Omental fat pad (tissue), 4 donors: ENCODE results near the gene PLA2G6. TPM values are rescaled to one million over a fixed set of nuclear protein-coding genes. Genes with fewer than 3 reads are reported as not detected.

ENCODE experiments used
- ATAC-seq: fragments of 150-250 bp; one replicate; pipeline ENCODE4 v1.9.1; 2016; ENCODE audit warnings: mild to moderate bottlenecking, moderate library complexity; ENCODE audit not compliant: low FRiP score
- DNase-seq: peaks from one replicate; pipeline ENCODE4 v3.0.0-alpha.2; 2019; ENCODE audit warnings: low spot score
- total RNA-seq, 4 donors: library from RNA; depleted of rRNA; stranded (reverse); fragments of >200 nt; gene quantifications; one replicate each; pipeline ENCODE4 v1.1.0, GENCODE V29; 2016
- TF ChIP-seq, protein P1 (sequence below), 3 donors: fragments of 450-650 bp; IDR thresholded peaks; one replicate each; pipeline ENCODE4 v1.5.1; 2016 to 2017; ENCODE audit warnings: antibody characterized with exemption in 3 of 3, mild to moderate bottlenecking in 3 of 3, moderate library complexity in 2 of 3

The PLA2G6 gene
- total RNA-seq, 4 donors from 2014 or later, result 30.8 to 58.5 (median 45.1) TPM

DNA sequence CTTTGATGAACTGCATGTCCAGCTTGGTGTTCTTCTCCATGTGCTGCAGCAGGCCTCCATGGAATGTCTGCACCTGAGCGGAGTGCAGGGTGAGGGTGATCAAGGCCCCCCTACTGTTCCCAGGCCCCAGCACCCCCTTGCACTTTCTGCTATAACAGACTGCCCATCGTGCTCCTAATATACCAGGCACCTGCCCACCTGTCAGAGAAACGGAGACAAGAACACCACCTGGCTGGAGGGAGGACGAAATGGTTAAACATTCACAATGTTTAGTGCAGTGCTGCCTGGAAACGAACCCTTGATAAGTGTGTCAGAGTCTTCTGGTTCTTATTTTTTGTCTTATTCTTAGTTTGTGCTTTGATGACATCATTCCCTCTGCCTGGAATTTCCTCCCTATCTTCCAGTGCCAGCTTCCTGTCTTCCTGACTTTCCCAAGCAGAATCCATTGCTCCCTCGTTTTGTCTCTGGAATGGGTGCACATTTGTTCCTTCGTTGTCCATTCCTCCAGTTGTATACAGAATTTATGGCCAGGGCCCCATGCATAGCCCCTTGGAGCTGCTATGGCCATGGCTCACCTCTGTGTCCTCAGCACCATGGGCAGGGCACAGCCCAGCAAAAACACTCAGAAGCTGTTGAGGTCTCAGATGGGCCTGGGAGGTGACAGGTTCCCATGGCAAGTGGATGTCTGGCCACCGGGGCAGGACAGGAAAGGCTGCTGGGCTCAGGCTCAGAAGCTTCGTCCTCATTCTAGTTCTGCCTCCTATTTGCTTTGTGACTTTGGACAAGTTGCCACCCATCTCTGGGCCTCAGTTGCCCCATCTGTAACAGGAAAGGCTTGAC, 83.0 kb downstream of the PLA2G6 start:
- TF ChIP-seq, protein P1, sequence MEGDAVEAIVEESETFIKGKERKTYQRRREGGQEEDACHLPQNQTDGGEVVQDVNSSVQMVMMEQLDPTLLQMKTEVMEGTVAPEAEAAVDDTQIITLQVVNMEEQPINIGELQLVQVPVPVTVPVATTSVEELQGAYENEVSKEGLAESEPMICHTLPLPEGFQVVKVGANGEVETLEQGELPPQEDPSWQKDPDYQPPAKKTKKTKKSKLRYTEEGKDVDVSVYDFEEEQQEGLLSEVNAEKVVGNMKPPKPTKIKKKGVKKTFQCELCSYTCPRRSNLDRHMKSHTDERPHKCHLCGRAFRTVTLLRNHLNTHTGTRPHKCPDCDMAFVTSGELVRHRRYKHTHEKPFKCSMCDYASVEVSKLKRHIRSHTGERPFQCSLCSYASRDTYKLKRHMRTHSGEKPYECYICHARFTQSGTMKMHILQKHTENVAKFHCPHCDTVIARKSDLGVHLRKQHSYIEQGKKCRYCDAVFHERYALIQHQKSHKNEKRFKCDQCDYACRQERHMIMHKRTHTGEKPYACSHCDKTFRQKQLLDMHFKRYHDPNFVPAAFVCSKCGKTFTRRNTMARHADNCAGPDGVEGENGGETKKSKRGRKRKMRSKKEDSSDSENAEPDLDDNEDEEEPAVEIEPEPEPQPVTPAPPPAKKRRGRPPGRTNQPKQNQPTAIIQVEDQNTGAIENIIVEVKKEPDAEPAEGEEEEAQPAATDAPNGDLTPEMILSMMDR (IDR thresholded peaks at IDR 0.05), result no peak
- DNase-seq (no peak), ATAC-seq (peak; percentile 64)

DNA sequence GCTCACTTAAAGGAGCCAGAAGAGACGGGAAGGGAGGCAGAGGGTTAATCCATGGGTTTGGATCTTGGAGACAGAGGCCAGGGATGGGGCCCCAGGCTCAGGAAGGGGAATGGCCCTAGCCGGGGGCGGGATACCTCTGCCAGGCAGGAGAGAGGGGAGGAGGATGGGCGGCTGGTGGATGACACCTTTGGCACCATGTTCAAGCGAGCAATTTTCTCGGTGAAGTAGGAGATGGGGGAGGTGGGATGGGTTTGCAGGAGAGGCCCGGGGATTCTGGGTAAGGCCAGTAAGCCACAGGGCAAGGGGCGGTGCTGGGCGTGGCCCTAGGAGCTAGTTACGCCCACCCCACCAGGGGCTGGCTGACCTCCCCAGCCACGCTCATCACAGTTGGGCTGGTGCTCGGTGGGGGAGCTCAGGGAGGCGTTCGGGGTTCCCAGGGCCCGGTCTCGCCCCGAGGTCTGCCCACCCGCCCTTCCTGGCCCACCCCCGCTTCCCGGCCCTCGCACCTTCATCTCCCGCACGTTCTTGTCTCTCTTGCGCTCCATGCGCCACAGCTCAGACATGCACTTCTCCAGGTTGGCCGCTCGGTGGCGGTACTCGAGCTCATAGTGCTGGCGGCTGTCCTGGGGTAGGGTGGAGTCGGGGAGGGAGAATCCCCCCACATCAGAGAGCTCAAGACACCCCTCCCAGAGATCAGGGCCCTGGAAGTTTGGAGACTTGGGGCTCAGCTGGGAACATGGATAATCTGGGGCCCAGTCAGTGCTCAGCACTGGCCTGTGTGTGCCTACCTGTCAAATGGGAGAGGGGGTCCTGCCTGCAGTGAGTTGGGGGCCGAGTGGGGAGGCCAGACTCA, 83.8 kb downstream of the PLA2G6 start:
- ATAC-seq (peak; percentile 50), DNase-seq (no peak)
- TF ChIP-seq, protein P1 (IDR thresholded peaks at IDR 0.05), result no peak

DNA sequence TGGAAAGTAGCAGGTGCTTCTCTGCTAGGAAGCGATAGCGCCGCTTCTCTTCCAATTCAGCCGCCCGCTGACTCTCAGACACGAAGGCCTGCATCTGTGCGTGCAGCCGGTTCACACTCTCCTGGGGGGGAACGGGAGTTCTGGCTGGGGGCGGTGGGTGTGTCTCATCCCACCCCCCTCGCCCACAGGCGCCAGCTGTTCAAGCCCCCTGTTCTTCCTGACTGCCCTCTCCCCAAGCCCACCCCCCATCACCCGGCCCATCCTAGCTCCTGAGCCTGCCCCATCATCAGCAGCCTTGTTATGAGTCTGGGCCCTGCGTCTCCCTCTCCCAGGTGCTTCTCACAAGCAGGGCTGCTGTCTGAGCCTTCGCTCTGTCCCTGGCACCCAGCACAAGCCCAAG, 84.6 kb downstream of the PLA2G6 start:
- ATAC-seq (no peak), DNase-seq (no peak)
- TF ChIP-seq, protein P1 (IDR thresholded peaks at IDR 0.05), result no peak

DNA sequence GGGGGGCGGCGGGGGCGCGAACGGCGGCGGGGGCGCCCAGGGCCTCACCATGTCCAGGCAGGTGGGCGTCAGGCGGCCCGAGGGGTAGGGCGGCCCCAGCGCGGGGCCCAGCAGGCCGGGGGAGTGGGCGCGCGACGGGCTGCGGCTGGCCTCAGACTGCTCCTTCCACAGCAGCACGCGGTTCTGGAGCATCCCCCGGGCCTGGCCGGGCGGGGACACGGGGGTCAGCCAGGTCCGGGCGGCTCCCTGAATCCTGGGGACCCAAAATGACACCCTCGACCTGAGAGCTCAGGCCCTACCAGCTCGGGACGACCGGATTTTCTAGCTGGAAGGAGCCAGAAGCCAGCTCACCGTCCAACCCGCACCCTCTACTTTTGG, 92.2 kb downstream of the PLA2G6 start:
- no peak for DNase-seq
- TF ChIP-seq, protein P1 (IDR thresholded peaks at IDR 0.05), result no peak
- no peak for ATAC-seq

DNA sequence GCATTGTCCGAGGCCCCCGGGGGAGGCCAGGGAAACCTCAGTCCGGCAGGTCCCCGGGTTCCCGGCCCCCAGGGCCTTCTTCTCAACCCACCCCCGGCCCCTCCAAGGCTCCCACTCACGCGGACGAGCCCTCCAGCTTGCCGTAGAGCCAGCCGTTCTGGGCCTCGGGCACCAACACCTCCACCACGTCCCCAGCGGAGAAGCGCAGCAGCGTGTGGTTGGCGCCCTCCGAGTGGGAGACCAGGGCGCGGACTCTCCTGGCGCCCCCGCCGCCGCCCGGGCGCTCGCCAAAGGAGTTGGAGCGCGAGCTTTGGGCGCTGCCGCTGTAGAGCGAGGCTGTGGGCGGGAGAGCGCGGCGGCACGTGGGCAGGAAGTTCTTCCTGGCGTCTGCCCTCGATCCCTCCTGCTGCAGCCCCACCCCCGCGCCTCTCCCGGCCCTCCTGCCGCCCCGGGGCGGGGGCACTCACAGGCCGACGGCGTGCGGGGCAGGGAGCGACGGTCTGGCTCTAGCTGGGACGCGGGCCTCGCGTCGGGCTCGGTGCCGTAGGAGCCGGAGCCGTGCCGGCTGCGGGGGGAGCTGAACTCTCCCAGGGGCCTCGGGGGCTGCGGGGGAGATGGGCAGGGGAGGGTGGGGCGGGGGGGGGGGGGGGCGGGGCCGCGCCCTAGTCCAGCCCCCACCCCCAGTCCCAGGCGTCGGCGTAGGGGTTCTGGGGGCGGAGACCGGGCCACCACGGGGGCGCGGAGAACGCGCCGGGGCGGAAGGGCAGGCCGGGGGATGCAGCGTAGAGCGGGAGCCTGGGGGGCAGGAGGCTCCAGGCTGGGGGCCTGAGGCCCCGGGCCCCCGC, 92.8 kb downstream of the PLA2G6 start:
- DNase-seq (no peak), ATAC-seq (peak; percentile 34)
- TF ChIP-seq, protein P1 (IDR thresholded peaks at IDR 0.05), result no peak

DNA sequence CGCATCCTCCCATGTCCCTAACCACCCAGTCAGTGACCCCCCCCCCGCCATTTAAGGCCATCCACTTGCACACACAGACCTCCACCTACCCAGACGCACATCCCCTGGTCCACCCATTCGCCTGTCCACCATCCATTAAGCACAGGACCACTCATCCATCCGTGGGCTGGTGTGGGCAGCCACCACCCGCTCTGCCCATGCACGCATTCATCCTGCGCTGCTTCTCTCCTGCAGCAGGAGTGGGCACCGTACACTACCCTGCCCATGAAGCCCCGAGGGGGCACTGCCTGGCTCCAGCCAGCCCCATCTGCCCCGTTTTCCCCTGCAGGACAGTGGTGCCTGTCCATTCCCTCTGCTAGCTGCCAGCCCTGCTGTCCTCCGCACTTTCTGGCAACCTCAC, 93.8 kb downstream of the PLA2G6 start:
- TF ChIP-seq, protein P1 (IDR thresholded peaks at IDR 0.05), result no peak
- peak; percentile 12 for ATAC-seq
- no peak for DNase-seq
